ENCODE results near the gene CDADC1.

Gene CDADC1

DNA sequence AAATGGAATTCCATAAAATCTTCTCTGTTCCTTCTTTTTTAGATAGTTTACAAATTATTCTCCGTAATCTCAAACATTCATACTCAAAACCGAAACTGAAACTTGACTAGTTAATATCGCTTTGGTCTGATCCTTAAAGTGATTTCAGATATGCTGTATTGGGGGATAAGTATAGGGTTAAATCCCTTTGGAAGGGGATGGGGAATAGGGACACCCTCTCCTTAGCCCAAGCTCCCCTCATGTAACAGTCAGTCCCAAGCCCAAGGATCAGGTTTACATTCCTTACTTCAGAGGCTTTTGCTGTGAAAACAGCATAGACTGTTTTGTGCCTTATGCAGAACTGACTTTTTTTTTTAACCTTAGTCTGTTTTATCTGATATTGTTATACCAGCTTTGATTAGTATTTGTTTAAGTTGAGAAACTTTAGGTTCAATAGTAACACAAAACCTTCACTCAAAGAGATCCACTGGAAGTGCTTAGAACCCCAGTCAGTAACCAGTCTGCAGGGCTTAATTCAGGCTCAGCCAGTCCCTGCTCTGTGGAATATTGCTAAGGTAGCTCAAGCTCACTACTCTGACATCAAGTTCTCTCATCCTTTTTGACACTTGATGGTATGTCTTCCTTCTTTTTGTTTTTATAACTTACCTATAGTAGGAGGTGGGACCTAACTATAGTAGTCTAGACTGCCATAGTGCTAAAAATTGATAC is 10.5 kb downstream of the CDADC1 start:
- no peak for TF ChIP-seq SPI1 (IDR thresholded peaks at IDR 0.05; ENCODE audit: borderline replicate concordance, low read depth)
- TF ChIP-seq GABPA (IDR thresholded peaks at IDR 0.05; ENCODE audit: low read depth): no peak
- no peak for TF ChIP-seq POLR2AphosphoS5 (IDR thresholded peaks at IDR 0.05; ENCODE audit: low read depth)
- TF ChIP-seq, protein P1, sequence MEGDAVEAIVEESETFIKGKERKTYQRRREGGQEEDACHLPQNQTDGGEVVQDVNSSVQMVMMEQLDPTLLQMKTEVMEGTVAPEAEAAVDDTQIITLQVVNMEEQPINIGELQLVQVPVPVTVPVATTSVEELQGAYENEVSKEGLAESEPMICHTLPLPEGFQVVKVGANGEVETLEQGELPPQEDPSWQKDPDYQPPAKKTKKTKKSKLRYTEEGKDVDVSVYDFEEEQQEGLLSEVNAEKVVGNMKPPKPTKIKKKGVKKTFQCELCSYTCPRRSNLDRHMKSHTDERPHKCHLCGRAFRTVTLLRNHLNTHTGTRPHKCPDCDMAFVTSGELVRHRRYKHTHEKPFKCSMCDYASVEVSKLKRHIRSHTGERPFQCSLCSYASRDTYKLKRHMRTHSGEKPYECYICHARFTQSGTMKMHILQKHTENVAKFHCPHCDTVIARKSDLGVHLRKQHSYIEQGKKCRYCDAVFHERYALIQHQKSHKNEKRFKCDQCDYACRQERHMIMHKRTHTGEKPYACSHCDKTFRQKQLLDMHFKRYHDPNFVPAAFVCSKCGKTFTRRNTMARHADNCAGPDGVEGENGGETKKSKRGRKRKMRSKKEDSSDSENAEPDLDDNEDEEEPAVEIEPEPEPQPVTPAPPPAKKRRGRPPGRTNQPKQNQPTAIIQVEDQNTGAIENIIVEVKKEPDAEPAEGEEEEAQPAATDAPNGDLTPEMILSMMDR (IDR thresholded peaks at IDR 0.05; ENCODE audit: insufficient read depth, low read length): no peak
- TF ChIP-seq, protein P2, sequence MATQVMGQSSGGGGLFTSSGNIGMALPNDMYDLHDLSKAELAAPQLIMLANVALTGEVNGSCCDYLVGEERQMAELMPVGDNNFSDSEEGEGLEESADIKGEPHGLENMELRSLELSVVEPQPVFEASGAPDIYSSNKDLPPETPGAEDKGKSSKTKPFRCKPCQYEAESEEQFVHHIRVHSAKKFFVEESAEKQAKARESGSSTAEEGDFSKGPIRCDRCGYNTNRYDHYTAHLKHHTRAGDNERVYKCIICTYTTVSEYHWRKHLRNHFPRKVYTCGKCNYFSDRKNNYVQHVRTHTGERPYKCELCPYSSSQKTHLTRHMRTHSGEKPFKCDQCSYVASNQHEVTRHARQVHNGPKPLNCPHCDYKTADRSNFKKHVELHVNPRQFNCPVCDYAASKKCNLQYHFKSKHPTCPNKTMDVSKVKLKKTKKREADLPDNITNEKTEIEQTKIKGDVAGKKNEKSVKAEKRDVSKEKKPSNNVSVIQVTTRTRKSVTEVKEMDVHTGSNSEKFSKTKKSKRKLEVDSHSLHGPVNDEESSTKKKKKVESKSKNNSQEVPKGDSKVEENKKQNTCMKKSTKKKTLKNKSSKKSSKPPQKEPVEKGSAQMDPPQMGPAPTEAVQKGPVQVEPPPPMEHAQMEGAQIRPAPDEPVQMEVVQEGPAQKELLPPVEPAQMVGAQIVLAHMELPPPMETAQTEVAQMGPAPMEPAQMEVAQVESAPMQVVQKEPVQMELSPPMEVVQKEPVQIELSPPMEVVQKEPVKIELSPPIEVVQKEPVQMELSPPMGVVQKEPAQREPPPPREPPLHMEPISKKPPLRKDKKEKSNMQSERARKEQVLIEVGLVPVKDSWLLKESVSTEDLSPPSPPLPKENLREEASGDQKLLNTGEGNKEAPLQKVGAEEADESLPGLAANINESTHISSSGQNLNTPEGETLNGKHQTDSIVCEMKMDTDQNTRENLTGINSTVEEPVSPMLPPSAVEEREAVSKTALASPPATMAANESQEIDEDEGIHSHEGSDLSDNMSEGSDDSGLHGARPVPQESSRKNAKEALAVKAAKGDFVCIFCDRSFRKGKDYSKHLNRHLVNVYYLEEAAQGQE (IDR thresholded peaks at IDR 0.05; ENCODE audit: insufficient replicate concordance, low read depth): no peak
- Histone ChIP-seq H3K4me3 (replicated peaks; ENCODE audit: insufficient read depth, low read length) (no peak overlapping the region), H3K27me3 (ENCODE audit: insufficient read depth, poor library complexity, severe bottlenecking) (no peaks in the 10 kb centered on the region), H3K27ac (replicated peaks) (no peak overlapping the region)
- DNase-seq (ENCODE audit: low read depth in 1 of 2, low spot score in 1 of 2): no peak

DNA sequence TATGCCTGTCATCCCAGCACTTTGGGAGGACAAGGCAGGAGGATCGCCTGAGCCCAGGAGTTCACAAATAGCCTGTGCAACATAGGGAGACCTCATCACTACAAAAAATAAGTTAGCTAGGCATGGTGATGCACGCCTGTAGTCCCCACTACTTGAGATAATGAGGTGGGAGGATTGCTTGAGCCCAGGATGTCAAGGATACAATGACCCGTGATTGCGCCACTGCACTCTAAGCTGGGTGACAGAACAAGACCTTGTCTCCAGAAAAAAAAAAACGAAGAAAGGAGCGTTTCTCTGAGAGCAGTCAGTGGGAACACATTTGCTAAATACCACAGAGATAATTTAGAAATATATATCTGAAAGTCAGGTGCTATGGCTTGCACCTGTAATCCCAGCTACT is 11.9 kb downstream of the CDADC1 start:
- TF ChIP-seq POLR2AphosphoS5 (IDR thresholded peaks at IDR 0.05; ENCODE audit: low read depth) (no peak), SPI1 (IDR thresholded peaks at IDR 0.05; ENCODE audit: borderline replicate concordance, low read depth) (no peak), GABPA (IDR thresholded peaks at IDR 0.05; ENCODE audit: low read depth) (no peak)
- TF ChIP-seq, protein P2 (IDR thresholded peaks at IDR 0.05; ENCODE audit: insufficient replicate concordance, low read depth): no peak
- TF ChIP-seq, protein P1 (IDR thresholded peaks at IDR 0.05; ENCODE audit: insufficient read depth, low read length): no peak
- Histone ChIP-seq H3K27ac (replicated peaks) (no peak overlapping the region), H3K27me3 (ENCODE audit: insufficient read depth, poor library complexity, severe bottlenecking) (no peaks in the 10 kb centered on the region), H3K4me3 (replicated peaks; ENCODE audit: insufficient read depth, low read length) (no peak overlapping the region)
- no peak for DNase-seq (ENCODE audit: low read depth in 1 of 2, low spot score in 1 of 2)

DNA sequence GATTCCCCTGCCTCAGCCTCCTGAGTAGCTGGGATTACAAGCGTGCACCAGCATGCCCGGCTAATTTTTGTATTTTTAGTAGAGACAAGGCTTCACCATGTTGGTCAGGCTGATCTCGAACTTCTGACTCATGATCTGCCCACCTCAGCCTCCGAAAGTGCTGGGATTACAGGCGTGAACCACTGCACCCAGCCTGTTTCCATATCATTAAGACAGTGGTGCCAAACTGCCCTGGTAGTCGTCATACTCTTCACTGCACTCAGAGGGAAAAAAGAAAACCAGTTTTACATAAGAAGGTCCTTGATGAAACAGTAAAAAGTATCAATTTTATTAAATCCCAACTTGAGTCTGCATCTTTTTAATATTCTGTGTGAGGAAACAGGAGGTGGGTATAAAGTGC is 14.9 kb downstream of the CDADC1 start:
- DNase-seq (ENCODE audit: low read depth in 1 of 2, low spot score in 1 of 2): no peak
- Histone ChIP-seq H3K4me3 (replicated peaks; ENCODE audit: insufficient read depth, low read length) (no peak overlapping the region), H3K27me3 (ENCODE audit: insufficient read depth, poor library complexity, severe bottlenecking) (no peaks in the 10 kb centered on the region), H3K27ac (replicated peaks) (no peak overlapping the region)
- no peak for TF ChIP-seq SPI1 (IDR thresholded peaks at IDR 0.05; ENCODE audit: borderline replicate concordance, low read depth)
- TF ChIP-seq POLR2AphosphoS5 (IDR thresholded peaks at IDR 0.05; ENCODE audit: low read depth): no peak
- TF ChIP-seq, protein P1 (IDR thresholded peaks at IDR 0.05; ENCODE audit: insufficient read depth, low read length): no peak
- TF ChIP-seq, protein P2 (IDR thresholded peaks at IDR 0.05; ENCODE audit: insufficient replicate concordance, low read depth): no peak
- no peak for TF ChIP-seq GABPA (IDR thresholded peaks at IDR 0.05; ENCODE audit: low read depth)
